Neuronal stem cell (in vitro differentiated cells): ENCODE data around the gene CD79B. TPM values are rescaled to one million over a fixed set of nuclear protein-coding genes. Genes with fewer than 3 reads are reported as not detected.

ENCODE experiments used
- DNase-seq: peaks from one replicate; pipeline ENCODE4 v3.0.0-alpha.2; 2013; ENCODE audit warnings: low spot score
- H2AFZ ChIP-seq: one replicate; pipeline ENCODE4 v1.6.1; 2013; ENCODE audit warnings: mild to moderate bottlenecking, low read length, inconsistent platforms
- H2AK5ac ChIP-seq: 2 replicates; pipeline ENCODE4 v1.6.1; 2013; ENCODE audit warnings: low read depth, mild to moderate bottlenecking, inconsistent platforms, low read length, moderate library complexity, mixed read lengths
- H2BK120ac ChIP-seq: 2 replicates; pipeline ENCODE4 v1.6.1; 2013; ENCODE audit warnings: low read depth, mild to moderate bottlenecking, inconsistent platforms, low read length, moderate library complexity, mixed read lengths
- H2BK12ac ChIP-seq: one replicate; pipeline ENCODE4 v1.6.1; 2013; ENCODE audit warnings: low read length, inconsistent platforms
- H2BK15ac ChIP-seq: 2 replicates; pipeline ENCODE4 v1.6.1; 2013; ENCODE audit warnings: mild to moderate bottlenecking, low read length, inconsistent platforms, mixed read lengths
- H2BK5ac ChIP-seq: one replicate; pipeline ENCODE4 v1.6.1; 2013; ENCODE audit warnings: inconsistent platforms, mild to moderate bottlenecking, low read length, moderate library complexity
- H3K14ac ChIP-seq: one replicate; pipeline ENCODE4 v1.6.1; 2013; ENCODE audit warnings: low read length, inconsistent platforms
- H3K18ac ChIP-seq: 2 replicates; pipeline ENCODE4 v1.6.1; 2013; ENCODE audit warnings: low read length, inconsistent platforms
- H3K23ac ChIP-seq: 2 replicates; pipeline ENCODE4 v1.6.1; 2013; ENCODE audit warnings: low read depth, mild to moderate bottlenecking, mixed read lengths, low read length, inconsistent platforms; ENCODE audit not compliant: poor library complexity
- H3K27ac ChIP-seq: replicated peaks from 3 replicates; pipeline ENCODE4 v1.5.1; 2013; ENCODE audit warnings: low read length, inconsistent platforms
- H3K27me3 ChIP-seq, 3 experiments: 2 replicates each; pipeline ENCODE4 v1.6.1; 2013; ENCODE audit warnings: low read length in 3 of 3, mild to moderate bottlenecking in 2 of 3, inconsistent platforms in 1 of 3, low read depth in 1 of 3, mixed read lengths in 1 of 3, moderate library complexity in 1 of 3; ENCODE audit not compliant: control insufficient read depth in 3 of 3, insufficient read depth in 3 of 3
- H3K36me3 ChIP-seq, 2 donors: replicated peaks in 1 of 2; 2 replicates each; pipeline ENCODE4 v1.6.1; 2013; ENCODE audit warnings: low read length in 2 of 2; ENCODE audit not compliant: control insufficient read depth in 2 of 2, insufficient read depth in 2 of 2
- H3K4ac ChIP-seq: 2 replicates; pipeline ENCODE4 v1.6.1; 2013; ENCODE audit warnings: inconsistent platforms, mild to moderate bottlenecking, low read length, moderate library complexity
- H3K4me1 ChIP-seq, 2 donors: 1 replicate in 1 of 2; 2 replicates in 1 of 2; pipeline ENCODE4 v1.6.1; 2013; ENCODE audit warnings: low read length in 2 of 2, low read depth in 1 of 2; ENCODE audit not compliant: control insufficient read depth in 2 of 2, insufficient read depth in 1 of 2
- H3K4me2 ChIP-seq: one replicate; pipeline ENCODE4 v1.6.1; 2013; ENCODE audit warnings: mild to moderate bottlenecking, low read length, inconsistent platforms; ENCODE audit not compliant: insufficient read depth, poor library complexity, severe bottlenecking
- H3K4me3 ChIP-seq, 2 donors: 2 replicates each; pipeline ENCODE4 v1.5.1; 2013; ENCODE audit warnings: low read length in 2 of 2, mild to moderate bottlenecking in 2 of 2, inconsistent platforms in 1 of 2, moderate library complexity in 1 of 2
- H3K79me1 ChIP-seq: one replicate; pipeline ENCODE4 v1.6.1; 2013; ENCODE audit warnings: low read depth, mild to moderate bottlenecking, inconsistent platforms, low read length, moderate library complexity
- H3K9ac ChIP-seq: one replicate; pipeline ENCODE4 v1.6.1; 2013; ENCODE audit warnings: mild to moderate bottlenecking, low read depth, low read length, inconsistent platforms; ENCODE audit not compliant: poor library complexity
- H3K9me3 ChIP-seq, 2 donors: replicated peaks in 1 of 2; 2 replicates each; pipeline versions ENCODE3 to v1.6.1; 2013; ENCODE audit warnings: low read length in 2 of 2, mild to moderate bottlenecking in 2 of 2, inconsistent platforms in 1 of 2, low read depth in 1 of 2, mixed read lengths in 1 of 2, moderate library complexity in 1 of 2; ENCODE audit not compliant: control insufficient read depth in 2 of 2, insufficient read depth in 1 of 2
- H4K8ac ChIP-seq: one replicate; pipeline ENCODE4 v1.6.1; 2013; ENCODE audit warnings: low read depth, mild to moderate bottlenecking, inconsistent platforms, low read length, moderate library complexity
- H4K91ac ChIP-seq: one replicate; pipeline ENCODE4 v1.6.1; 2013; ENCODE audit warnings: low read length, low read depth, mild to moderate bottlenecking, inconsistent platforms; ENCODE audit not compliant: poor library complexity
- WGBS, 2 donors: extraction: QIAGEN DNeasy Blood & Tissue Kit; methylation state at CpG; one replicate each; pipeline ENCODE4 v1.1.7; 2013; ENCODE audit warnings: missing lambda C conversion rate in 2 of 2, mixed read lengths in 1 of 2; ENCODE audit not compliant: insufficient read length in 2 of 2, insufficient replicate concordance in 1 of 2; ENCODE audit errors: extremely low coverage in 2 of 2; 5-methylcytosine and 5-hydroxymethylcytosine counted together
- small RNA-seq: library from polyadenylated mRNA; stranded (forward); fragments of <200 nt; extraction: miRNeasy Mini kit (QIAGEN cat#:217004); gene quantifications from one replicate; pipeline ENCODE3, GENCODE V24; 2013; ENCODE audit not compliant: insufficient read depth

The CD79B gene

GRCh38 chr17:63880706-63881105 is 51.4 kb downstream of the CD79B start:
- Histone ChIP-seq H3K27ac (no peak overlapping the region), H3K4me2 (no peak overlapping the region), H3K9ac (no peak overlapping the region), H3K18ac (no peak overlapping the region), H3K36me3 (no peaks in the 10 kb centered on the region), H2BK120ac (no peak overlapping the region), H3K23ac (no peak overlapping the region), H3K4ac (no peak overlapping the region), H2AFZ (no peak overlapping the region), H2BK12ac (no peak overlapping the region), H2BK5ac (peak overlapping the region; percentile 82), H2AK5ac (no peak overlapping the region), H4K91ac (no peak overlapping the region), H3K4me1 (no peaks in the 10 kb centered on the region), H4K8ac (no peak overlapping the region), H3K79me1 (no peaks in the 10 kb centered on the region), H3K27me3 (no peaks in the 10 kb centered on the region), H3K4me3 (no peak overlapping the region), H3K14ac (peak overlapping the region; percentile 71), H2BK15ac (no peak overlapping the region), H3K9me3 (no peaks in the 10 kb centered on the region)
- DNase-seq, result no peak
- WGBS, 2 donors, result no CpG with 5 or more reads among the region's 12 CpGs

Small RNA genes lying within 50 kb of the gene (small RNA-seq; reads per million reads assigned to genes)
- gene AC040958.1 (not detected), gene AC127029.1 (not detected), gene GH1 (not detected)
